WI38 (cell line): ENCODE data around the gene FETUB.

Experiments used
- H3K4me3 ChIP-seq: 2 replicates; pipeline ENCODE4 v1.5.1; 2011; ENCODE audit warnings: low read depth, mild to moderate bottlenecking, control low read depth, low read length
- TF ChIP-seq, protein P1 (sequence below): IDR thresholded peaks from 2 replicates; pipeline ENCODE4 v1.5.1; 2012; ENCODE audit warnings: low read depth, mild to moderate bottlenecking, control low read depth, low read length

Gene FETUB

DNA sequence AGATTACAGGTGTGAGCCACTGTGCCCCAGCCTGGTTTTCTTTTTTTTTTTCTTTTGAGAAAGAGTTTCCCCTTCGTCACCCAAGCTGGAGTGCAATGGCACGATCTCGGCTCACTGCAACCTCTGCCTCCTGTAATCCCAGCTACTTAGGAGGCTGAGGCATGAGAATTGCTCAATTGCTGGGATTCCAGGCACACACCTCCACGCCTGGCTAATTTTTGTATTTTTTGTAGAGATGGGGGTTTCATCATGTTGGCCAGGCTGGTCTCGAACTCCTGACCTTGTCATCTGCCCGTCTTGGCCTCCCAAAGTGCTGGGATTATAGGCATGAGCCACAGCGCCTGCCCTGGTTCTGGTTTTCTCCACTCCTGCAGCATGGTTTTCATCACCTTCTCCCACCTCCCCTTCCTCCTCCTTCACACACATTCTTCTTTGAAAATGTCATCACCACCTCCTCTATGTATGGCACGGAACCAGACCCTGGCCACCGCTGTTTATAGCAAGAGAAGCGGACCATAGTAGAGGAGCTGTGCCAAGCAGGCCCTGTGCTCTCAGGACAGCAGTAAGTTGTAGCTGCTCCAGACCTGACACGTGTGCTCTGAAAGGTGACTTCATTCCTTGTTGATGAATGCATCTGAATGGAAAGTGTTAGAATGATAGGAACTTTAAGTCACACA, 42.0 kb upstream of the FETUB start:
- H3K4me3 ChIP-seq = no peak overlapping the region
- TF ChIP-seq, protein P1, sequence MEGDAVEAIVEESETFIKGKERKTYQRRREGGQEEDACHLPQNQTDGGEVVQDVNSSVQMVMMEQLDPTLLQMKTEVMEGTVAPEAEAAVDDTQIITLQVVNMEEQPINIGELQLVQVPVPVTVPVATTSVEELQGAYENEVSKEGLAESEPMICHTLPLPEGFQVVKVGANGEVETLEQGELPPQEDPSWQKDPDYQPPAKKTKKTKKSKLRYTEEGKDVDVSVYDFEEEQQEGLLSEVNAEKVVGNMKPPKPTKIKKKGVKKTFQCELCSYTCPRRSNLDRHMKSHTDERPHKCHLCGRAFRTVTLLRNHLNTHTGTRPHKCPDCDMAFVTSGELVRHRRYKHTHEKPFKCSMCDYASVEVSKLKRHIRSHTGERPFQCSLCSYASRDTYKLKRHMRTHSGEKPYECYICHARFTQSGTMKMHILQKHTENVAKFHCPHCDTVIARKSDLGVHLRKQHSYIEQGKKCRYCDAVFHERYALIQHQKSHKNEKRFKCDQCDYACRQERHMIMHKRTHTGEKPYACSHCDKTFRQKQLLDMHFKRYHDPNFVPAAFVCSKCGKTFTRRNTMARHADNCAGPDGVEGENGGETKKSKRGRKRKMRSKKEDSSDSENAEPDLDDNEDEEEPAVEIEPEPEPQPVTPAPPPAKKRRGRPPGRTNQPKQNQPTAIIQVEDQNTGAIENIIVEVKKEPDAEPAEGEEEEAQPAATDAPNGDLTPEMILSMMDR = no peak

DNA sequence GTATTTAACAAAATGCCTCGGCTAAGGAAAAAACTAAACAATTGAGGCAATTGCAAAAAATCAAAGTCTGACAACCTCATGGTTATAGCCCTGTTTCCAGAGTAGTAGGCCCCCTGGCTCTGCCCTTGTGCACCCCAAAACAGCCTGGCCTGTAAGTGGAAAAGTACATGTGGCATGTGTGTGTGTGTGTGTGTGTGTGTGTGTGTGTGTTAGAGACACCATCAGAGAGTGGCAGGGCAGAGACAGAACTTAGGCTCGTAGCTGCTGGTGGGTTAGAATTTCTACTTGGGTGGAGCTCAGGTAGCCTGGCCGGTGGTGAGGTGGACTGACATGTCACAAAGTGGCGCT, 41.4 kb upstream of the FETUB start:
- TF ChIP-seq, protein P1 = no peak
- no peak overlapping the region for H3K4me3 ChIP-seq

DNA sequence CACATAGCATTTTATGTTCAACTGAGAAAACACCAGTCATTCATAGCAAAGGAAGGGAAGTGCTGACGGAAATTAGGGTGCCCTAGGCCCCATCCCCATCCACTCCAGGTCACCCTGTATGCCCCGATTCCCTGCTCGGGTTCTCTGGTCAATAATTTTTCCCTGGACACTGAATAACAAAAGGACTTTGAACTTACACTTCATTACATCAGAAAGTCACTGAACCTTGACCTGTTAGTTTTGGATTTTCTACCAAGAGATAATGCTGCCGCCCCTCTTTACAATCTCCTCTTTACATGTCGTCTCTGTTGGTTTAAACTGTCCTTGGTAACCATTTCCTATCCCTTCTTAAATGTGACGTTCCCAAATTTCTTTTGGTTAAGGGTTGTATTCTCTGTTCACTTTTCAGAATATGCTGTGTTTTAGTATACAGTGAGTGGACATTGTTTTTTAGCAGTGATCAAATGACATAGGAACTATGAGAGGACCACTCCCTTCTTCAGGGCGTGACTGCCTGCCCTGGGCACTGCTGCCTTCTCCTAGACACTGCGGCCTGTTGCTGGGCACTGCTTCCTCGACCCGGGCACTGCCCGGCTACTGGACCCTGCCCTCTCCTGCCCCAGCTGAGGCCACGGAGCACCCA, 40.9 kb upstream of the FETUB start:
- no peak overlapping the region for H3K4me3 ChIP-seq

DNA sequence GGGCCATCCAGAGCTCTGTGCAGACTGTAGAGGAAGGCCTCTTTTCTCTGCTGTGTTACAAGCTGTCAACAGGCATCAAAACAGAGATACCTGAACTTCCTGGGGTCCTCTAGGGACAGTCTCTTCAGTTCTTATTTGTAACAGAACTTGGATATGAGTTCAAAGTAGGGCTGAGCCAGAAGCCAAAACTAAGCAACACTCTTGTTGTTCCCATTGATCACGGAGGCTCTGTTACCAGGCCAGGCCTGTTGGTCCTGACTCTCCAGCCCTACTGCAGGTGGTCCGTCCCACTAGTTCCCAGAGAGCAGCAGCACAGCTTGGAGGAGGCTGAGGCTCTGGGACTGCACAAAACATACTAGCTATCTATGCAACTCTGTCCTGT, 40.4 kb upstream of the FETUB start:
- no peak overlapping the region for H3K4me3 ChIP-seq
- TF ChIP-seq, protein P1 = no peak

More for the DNA sequence above, 40.9 kb upstream of the FETUB start:
- TF ChIP-seq, protein P1 = no peak

DNA sequence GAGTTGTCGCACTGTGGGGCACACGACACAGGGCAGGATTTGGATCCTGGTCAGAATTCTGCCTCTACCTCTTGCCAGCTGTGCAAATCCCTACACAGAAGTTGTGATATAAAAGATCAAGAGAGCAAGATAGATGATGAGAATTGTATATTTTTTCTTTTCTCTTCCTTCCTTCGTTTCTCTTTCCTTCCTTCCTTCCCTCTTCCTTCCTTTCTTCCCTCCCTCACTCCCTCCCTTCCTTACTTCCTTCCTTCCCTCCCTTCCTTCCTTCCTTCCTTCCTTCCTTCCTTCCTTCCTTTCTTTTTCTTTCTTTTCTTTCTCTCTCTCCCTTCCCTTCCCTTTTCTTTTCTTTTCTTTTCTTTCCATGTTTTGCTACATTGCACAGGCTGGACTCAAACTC, 39.3 kb upstream of the FETUB start:
- TF ChIP-seq, protein P1 = no peak
- H3K4me3 ChIP-seq = no peak overlapping the region

DNA sequence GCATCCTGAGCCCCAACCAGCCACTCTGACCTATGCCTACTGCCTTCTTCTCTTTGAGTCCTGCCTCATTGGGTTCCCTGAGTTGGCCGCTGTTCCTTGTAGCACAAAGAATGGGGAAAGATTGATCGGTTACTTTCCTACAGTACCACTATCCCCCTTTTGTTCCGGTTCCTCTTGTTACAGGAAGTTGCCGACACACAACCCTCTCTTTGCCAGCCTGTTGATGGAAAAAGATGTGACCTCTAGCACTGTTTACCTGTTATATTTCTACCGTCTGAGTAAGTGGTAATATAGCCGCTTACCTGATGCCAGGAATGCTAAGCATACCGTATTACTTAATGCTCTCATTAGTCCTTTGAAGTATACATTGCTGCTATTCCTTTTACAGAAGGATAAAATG, 37.0 kb upstream of the FETUB start:
- no peak overlapping the region for H3K4me3 ChIP-seq
- TF ChIP-seq, protein P1 = no peak

DNA sequence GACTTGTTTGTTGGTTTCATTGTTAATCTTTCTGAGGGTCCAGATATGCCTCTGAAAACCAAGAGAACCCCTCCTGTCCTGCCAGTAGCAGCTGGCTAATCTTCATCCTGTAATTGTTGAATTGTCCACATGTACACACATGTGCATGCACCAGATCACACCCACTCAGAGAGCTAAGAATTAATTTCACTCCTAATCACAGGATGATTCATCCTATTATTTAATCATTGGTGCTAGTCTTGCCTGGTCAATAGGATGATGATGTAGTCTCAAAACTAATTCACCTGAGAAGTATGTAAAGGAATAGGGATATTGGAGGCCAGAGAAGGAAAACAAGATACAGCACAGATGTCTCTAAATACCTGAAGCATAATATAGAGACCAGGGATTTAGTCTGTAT, 35.1 kb upstream of the FETUB start:
- TF ChIP-seq, protein P1 = no peak
- H3K4me3 ChIP-seq = no peak overlapping the region
